Measurements from ENCODE around the gene MICB. TPM values are rescaled to one million over a fixed set of nuclear protein-coding genes. Genes with fewer than 3 reads are reported as not detected.
"Not testable (repeated sequence)": the region's sequence is repeated elsewhere in the genome, so short reads cannot be mapped to it uniquely, and the experiment has no call there.

The MICB gene
- polyA plus RNA-seq, 2 of the 4 experiments (the other 2 are of a cell fraction), result 6.8 to 7.0 TPM

DNA sequence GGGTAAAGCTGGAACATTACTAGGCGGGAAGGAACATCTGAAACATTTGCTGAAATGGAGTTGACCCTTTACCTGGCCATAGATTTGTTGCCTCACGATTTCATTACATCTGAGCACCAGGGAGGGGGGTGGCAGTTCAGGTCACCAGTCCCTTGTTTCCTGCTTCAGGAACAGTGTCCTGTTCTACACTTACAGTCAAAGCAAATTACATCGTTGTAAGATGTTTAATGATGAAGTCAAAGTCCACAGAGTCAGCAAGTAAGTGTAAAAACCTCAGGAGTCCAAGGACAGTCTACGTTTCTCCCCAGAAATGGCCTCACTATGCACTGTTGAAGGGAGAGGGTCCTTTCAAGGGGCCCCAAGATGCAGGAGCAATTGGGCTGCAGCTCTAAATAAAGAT is 8.9 kb upstream of the MICB start:
- ChIA-PET CTCF (interaction anchor here (0.9 kb wide), 1 partner anchor 20 kb away, joined by 4 read pairs; no protein-coding TSS in a partner anchor), POLR2A (no interaction called here)

DNA sequence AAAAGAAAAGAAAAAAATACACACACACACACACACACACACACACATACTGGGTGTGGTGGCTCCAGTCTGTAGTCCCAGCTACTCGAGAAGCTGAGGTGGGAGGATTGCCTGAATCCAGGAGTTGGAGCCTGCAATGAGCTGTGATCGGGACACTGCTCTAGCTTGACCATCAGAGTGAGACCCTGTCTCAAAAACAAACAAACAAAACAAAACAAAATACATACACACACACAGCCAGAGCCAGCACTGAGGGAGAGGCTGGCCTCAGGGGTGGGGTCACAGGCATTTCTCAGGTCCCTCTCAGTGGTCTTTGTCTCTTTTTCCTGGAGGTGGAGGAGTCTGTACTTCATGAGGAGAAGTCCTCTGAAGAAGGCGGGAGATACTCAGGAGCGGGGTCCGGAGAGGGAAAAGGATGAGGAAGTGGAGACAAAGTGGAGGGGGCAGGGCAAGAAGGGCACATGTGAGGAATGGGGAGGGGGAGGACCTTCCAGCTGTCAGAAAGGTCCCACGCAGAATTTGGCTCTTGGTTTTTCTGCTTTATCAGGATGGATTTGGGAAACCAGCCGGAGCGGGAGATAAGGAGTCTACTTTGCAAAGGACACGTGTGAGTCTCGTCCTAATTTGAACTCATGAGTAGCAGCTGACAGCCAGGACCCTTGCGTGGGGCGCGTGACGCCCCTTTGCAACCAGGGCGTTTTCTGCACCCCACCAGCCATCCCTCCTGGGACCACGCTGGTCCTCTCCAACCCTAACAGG is 7.7 kb upstream of the MICB start:
- no peak overlapping the region for H3K27ac ChIP-seq
- ATAC-seq (no peak), FAIRE-seq (no peak), DNase-seq (ENCODE audit: low read depth in 1 of 2, low spot score in 1 of 2) (no peak)
- CTCF ChIA-PET, result interaction anchor here (0.7 to 1.1 kb wide), 3 partner anchors 21 to 414 kb away, joined by 3 to 4 read pairs (median 4); partner anchors contain the start of gene MICA
- no peak overlapping the region for H3K4me3 ChIP-seq
- H3K9me3 ChIP-seq, result no peaks in the 10 kb centered on the region
- TF ChIP-seq KDM1A (IDR thresholded peaks at IDR 0.05; ENCODE audit: low read depth) (no peak), RNF2 (IDR thresholded peaks at IDR 0.05; ENCODE audit: borderline replicate concordance, low read depth) (no peak)
- TF ChIP-seq, protein P1, sequence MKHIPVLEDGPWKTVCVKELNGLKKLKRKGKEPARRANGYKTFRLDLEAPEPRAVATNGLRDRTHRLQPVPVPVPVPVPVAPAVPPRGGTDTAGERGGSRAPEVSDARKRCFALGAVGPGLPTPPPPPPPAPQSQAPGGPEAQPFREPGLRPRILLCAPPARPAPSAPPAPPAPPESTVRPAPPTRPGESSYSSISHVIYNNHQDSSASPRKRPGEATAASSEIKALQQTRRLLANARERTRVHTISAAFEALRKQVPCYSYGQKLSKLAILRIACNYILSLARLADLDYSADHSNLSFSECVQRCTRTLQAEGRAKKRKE (CRISPR knock-in tag; IDR thresholded peaks at IDR 0.05; ENCODE audit: low read depth), result no peak
- TF ChIP-seq, protein P2, sequence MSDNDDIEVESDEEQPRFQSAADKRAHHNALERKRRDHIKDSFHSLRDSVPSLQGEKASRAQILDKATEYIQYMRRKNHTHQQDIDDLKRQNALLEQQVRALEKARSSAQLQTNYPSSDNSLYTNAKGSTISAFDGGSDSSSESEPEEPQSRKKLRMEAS (IDR thresholded peaks at IDR 0.05), result no peak
- 62% methylated on average over 16 of the region's 16 CpGs for WGBS (ENCODE audit: missing lambda C conversion rate)
- POLR2A ChIA-PET, result no interaction called here
- H3K4me2 ChIP-seq, result no peak overlapping the region
- H3K4me1 ChIP-seq, result peaks cover 3% of the 10 kb centered on the region; the same call in 2 of the 3 replicates

More for the DNA sequence above, 8.9 kb upstream of the MICB start:
- no peaks in the 10 kb centered on the region for H3K9me3 ChIP-seq
- WGBS (ENCODE audit: missing lambda C conversion rate), result 59% methylated on average over 4 of the region's 4 CpGs
- no peak for TF ChIP-seq TFCP2L1 (CRISPR knock-in tag; IDR thresholded peaks at IDR 0.05)
- no peak for TF ChIP-seq RFX5 (IDR thresholded peaks at IDR 0.05)
- TF ChIP-seq POLR2AphosphoS2 (conservative IDR thresholded peaks at IDR 0.05; ENCODE audit: low read length), result no peak
- TF ChIP-seq HOXB5 (CRISPR knock-in tag; IDR thresholded peaks at IDR 0.05), result no peak
- no peak for TF ChIP-seq POLR2A (IDR thresholded peaks at IDR 0.05; ENCODE audit: low read length)
- no peak for TF ChIP-seq EHF (CRISPR knock-in tag; IDR thresholded peaks at IDR 0.05)
- no peak for TF ChIP-seq FOSB (CRISPR knock-in tag; IDR thresholded peaks at IDR 0.05)
- no peak for TF ChIP-seq EHMT2 (IDR thresholded peaks at IDR 0.05; ENCODE audit: low read depth)
- TF ChIP-seq ZNF302 (CRISPR knock-in tag; IDR thresholded peaks at IDR 0.05), result no peak
- TF ChIP-seq USF2 (IDR thresholded peaks at IDR 0.05), result no peak
- TF ChIP-seq EP300 (IDR thresholded peaks at IDR 0.05), result no peak
- TF ChIP-seq CHD2 (IDR thresholded peaks at IDR 0.05; ENCODE audit: low read length, partially characterized antibody), result no peak
- TF ChIP-seq, protein P1 (CRISPR knock-in tag; IDR thresholded peaks at IDR 0.05; ENCODE audit: low read depth), result no peak
- no peak for TF ChIP-seq CBX2 (IDR thresholded peaks at IDR 0.05; ENCODE audit: borderline replicate concordance, low read depth)
- ATAC-seq (no peak), FAIRE-seq (no peak), DNase-seq (ENCODE audit: low read depth in 1 of 2, low spot score in 1 of 2) (no peak)
- no peak overlapping the region for H3K4me3 ChIP-seq
- no peak overlapping the region for H3K27ac ChIP-seq
- H3K4me2 ChIP-seq, result no peak overlapping the region
- H3K4me1 ChIP-seq, result no peaks in the 10 kb centered on the region

- H3K4me1 ChIP-seq; H3K27ac ChIP-seq; H3K4me3 ChIP-seq; ATAC-seq; H3K9me3 ChIP-seq; FAIRE-seq; DNase-seq (ENCODE audit: low read depth in 1 of 2, low spot score in 1 of 2); POLR2A ChIA-PET: not testable (repeated sequence)
- WGBS (ENCODE audit: missing lambda C conversion rate), result 0% methylated on average over 2 of the region's 2 CpGs
- H3K4me2 ChIP-seq, result peak overlapping the region; percentile 78
- CTCF ChIA-PET, result interaction anchor here (0.6 to 1.9 kb wide), 11 partner anchors 9 to 104 kb away, joined by 3 to 11 read pairs (median 4); partner anchors contain the start of genes ATP6V1G2, DDX39B, LST1 and MCCD1
Measured at GRCh38 chr6:31493550-31493874, 4.4 kb upstream of the MICB start.

Data from A549 (cell line).